GM19438 (cell line): ENCODE measurements around the gene CEP63.

Source experiments
- ATAC-seq: cut with Tn5 transposase; IDR thresholded peaks from one replicate; pipeline ENCODE4 v1.9.1; 2021; ENCODE audit warnings: low read depth; ENCODE audit not compliant: unreplicated experiment

The CEP63 gene

DNA sequence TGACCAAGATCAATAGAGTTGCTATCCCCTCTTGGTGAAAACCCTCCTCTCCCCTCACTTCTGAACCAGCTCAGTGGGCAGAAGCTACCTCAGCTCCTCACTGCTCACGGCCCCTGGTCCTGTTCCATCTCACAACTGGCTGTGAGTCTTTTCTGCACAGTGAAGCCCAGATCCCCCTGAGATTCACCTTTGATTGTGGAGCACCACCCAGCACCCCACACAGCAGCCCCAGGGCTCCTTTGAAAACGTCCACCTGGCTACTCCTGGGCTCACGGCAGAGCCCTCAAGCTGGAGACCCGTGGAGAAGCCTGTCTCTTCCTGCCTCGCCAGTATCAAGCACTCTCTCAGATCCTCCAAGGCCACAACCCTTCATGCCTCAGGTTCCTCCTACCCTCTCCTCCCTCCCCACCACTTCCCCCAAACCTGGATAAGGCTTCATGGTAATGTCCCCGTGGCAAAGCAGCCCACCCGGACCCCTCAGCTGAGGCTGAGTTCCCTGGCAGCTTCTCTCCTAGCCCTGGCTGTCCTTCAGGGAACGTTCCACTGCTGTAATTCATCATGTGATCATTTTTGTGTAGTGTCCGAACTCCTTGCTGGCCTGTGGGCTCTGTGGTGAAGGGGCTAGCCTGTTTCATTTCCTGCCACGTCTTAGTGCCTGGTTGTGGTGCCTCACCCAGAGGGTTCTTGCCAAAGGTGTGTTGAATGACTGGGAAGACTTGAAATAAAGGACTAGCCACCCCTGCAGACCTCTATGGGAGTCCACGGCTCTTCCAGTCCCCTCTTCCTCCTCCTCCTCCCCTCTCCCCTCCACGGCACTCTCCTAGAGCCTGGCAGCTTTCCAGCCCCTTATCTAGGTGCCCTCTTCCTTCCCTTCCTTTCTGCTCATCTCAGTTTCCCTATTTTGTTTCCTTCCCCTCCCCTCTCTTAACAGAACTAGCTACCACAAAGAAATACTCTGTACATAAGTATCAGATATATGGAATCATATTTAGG lies 120.5 kb downstream of the CEP63 start:
- no peak for ATAC-seq

DNA sequence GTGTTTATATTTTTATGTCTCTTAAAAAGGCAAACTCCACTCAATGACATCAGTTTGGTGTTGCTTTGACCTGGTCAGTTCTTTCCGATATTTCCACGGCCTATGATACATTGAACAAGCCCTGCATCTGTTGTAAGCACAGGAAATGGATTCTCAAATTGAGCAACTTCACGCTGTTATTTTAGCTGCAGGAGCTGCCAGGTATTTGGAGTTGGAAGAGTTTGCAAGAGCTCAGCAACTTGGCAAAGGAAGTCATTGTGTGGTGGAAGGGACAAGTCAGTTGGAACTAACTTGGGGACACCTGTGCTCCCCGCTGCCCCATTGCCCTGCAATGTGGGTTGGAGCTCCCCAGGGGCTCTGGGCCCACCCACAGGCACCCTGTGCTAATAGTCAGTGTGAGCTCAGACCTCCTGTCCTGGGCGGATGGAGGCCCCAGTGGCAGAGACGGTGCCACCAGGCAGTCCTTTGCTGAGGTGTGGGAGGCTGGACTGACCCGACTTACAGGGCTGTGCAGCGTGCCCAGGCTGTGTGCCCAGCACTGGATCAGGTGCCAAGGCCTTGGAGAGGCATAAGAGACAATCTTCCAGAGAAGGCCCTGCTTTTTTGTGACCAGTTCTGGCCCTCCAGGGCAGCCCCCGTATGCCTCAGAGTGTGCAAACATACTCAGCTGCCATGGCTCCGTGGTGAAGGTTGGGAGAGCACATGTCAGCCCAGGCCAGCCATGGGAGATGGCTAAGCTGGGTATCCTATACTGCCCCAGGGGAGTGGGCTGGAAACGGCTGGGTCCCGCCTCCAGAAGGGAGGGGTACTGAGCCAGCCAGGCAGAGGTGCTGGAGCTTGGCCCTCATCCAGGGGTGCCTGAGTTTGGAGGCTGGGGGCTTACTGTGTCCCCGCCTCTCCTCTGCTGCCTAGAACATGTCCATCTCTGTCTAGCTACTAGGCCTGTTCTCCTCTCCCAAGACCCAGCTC lies 121.5 kb downstream of the CEP63 start:
- no peak for ATAC-seq

DNA sequence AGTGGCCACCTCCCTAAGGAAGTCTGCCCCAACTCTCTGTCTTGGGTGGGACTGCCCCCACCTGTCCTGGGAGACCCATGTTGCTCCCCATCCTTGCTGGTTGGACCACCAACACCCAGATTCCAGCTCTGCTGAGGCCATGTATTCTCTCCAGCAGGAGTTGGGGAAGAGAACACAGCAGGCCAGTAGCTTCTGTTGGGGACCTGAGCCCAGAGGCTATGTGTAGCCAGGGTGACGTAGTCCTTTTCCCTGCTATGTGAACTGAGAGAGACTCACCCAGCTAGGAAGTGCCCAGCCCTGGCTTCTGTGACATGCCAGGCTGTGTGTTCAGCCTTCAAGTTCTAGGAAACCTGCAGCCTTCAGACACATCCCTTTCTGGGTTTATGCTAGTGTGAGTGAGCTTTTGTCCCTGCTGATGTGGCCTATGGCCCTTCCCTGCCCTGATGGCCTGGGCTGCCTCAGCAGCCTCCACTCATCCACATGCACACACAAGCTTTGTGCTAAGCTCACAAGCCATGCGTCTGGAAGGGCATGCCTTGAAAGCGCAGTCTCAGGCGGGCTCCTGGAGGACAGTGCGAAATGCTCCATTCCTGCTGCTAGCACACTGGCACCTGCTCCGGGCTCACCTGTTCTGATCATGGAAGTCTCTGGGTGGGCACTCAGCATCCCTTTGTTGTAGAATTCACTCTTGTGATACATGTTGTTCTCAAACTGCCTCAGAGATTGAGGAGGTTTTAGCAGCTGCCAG lies 122.3 kb downstream of the CEP63 start:
- no peak for ATAC-seq

DNA sequence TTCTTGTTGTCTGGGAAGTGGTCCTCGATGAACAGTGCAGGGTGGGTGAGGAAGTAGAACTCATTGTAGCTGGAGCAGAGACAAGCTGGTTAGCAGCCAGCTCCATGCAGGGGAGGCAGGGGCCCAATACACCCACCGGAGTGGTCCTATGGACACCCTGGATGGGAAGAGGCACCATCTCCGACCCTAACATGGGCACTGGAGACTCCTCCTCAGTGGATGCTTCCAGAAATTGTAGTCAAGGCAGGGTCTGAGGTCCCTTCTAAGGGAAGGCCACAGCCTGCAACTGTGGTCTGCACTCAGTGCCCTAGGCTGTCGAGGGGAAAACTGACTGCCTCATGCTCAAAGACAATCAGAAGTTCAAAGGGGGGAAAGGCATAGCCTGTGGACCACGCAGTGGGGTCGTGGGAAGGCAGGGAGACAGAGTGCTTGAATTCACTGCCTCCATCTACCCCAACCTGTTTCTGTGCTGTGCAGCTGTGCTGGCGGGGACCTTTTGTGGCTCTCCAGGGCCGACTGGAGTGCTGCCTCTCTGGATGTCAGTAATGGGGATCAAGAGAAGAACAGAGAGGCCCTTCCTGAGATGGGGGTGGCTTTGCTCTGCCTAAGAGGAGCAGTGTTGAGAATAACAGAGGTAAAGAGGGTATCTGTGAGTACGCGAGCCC lies 123.0 kb downstream of the CEP63 start:
- ATAC-seq: no peak

DNA sequence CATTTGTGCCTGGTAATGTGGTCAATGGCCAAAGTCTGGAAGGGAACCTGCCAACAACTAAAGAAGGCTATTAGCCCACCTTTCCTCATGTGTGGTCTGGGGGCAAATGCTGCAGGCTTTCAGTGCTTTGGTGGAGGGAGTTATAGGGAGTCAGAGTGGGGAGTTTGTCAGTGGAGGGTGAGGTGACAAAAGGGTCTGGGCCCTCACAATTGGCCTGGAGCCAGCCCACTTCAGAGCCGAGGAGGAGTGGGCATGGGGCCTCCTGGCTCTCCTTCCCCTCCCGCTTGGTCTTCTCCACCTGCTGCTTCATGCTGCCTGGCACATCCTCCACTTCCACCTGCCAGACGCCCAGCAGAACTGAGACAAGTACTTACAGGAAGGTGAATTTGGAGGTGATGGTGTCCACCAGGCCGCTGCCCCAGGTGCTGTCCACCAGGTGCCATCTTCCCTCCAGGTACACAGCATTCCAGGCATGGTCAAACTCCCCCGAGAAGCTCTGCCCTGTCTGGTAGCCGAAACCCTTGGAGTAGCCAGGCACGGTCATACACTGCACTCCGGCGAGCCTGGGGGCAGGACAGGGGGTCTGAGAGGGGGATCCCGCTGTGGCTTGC lies 124.1 kb downstream of the CEP63 start:
- no peak for ATAC-seq

DNA sequence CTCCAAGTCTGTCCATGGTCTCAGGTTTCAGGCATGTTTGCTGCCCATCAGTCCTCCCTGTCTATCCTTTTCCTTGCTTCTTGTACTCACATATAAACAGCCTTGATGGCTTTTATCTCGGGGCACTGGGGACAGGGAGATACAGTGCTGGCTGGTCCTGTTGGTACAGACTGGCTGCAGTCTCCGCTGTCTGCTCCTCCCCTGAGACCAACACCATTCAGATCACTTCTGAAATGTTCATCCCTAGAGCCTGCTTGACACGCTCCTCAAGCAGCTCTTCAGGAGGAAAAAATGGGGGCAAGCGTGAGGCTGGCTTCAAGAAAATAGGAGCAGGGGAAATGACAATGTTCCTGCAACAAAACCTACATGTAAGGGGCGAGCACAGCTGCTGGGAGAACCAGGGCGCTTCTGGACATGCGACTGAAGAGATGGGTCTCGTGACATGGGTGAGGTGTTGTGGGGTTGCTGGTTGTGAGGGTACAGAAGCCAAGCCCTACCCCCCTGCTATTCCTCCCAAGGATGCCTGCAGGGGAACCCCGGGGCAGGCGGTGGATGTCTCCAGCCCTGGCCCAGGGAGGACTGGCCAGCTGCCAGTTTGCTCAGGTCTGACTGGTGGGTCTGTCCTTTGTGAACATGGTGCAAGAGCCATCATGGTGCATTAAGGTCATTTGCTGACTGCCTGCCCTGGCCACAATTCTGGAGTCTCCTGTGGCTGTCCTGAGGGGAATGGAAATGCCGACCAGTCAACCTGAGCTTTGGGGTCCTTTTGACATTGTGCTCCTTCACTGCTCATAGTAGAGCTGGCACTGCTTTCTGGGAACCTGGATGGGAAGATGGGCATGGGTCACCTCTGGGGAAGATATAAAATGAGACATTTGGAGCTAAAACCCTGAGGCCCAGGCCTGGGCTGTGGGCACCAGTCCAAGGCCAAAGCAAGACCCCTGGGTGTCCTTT lies 124.9 kb downstream of the CEP63 start:
- no peak for ATAC-seq

DNA sequence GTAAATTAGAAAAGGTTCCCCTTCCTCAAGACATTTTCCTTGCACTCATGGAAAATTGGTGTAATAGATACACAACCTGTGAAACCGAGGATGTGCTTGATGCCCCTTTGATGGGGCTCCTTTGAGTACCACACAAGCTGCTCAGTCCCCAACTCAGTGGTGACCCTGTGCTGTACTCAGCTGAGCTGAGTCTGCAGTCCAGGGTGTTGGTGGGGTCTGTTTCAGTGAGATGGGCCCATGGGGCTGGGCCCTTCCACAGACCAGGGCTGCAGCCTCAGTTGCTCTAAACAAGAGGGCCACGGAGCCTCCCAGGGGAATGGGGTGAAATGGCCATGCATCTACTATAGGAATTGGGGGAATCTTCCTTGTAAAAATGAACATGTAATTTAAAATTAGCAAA lies 125.7 kb downstream of the CEP63 start:
- no peak for ATAC-seq

DNA sequence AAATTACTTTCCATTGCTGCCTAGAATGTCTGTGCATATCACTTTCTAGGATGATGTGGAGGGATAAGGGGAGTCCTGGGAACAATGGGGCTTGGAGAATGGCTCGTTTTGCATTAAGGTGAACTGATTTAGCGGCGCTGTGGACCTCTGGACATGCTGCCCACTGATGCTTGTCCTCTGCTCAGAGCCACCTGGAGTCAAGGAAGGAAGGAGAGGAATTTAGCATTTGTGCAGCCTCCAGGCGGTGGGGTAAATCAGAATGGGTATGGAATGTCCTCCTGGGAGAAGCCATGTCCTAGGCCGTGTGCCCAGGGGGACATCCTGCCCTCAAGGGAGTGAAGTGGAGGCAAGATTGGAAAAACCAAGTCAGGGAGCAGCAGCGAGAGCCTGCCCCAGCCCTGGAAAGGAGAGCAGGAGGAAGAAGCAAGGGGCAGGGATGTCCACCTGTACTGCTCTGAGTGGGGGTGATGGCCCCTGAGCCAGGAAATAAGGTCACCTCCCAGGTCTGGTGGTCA lies 127.2 kb downstream of the CEP63 start:
- ATAC-seq: no peak

DNA sequence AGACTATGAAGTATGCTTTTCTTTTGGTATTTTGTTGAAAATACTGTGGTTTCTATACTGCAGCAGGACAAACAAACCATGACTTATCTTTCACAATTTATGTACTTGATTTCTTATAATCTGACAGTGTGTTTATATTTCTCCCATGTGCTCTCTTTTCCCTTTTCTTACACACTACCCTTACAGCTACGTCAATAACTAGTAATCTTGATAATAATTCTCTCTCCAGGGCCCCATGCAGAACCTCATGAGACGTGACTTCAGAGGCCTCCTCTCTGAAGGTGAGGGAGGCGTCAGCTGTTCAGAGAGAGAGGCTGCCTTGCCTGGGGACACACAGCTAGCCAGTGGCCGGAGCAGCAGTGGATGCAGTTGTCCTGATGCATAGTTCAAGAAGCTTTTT lies 129.1 kb downstream of the CEP63 start:
- no peak for ATAC-seq

DNA sequence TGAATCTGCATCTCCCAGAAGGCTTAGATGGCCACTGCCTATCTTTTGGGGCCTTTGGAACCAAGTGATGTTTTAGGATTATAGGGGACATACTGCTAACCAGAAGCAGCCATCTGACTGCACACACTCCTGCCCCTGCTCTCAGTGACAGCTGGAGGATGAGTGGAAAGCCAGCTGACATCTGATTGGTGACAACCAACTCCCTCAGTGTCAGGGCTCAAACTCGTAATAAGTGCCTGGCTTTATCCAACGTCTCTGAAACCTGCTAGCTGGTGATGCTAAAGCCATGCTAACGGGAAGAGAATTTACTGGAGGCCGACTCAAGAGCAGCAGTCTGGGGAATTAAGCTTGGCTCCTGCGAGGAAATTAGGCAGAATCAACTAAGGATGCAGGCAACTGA lies 129.9 kb downstream of the CEP63 start:
- ATAC-seq: no peak

DNA sequence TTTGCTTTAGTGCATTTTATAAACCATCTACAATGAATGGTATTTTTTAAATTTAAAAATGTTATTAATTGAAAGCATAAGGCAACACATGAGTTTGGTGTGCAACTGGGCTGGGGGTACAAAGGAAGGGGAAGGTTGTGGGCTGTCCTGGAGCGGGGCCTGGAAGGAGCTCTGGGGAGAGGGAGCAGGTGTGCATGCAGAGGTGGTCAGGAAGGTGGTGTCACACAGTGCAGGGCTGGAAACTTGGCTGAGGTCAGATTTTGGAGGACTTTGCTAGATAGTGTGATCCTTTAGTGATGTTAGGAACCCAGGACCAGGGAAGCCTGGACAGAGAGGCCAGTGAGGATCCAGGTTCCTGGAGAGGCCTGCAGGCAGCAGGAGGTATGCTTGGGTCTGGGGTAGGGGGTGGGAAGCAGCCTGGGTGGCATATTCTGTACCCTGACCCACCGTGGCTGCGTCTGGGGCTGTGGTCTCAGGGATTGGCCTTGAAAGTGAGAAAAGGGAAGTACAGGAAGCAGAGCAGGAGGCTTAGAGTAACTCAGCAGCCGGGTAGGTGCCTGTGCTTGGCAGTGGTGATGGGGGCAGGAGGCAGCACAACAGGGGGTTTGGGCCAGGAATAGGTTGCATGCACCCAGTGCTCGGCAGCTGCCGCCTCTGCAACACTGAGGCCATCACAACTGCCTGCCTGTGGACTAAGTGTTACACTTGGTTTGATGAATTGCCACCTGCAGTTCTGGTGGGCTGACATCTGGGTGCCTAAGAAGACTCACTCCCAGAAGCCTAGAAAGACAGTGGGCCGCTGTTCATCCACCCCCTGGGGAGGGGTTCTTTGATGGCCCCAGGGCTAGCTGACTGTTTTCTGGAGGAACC lies 132.0 kb downstream of the CEP63 start:
- ATAC-seq: no peak

DNA sequence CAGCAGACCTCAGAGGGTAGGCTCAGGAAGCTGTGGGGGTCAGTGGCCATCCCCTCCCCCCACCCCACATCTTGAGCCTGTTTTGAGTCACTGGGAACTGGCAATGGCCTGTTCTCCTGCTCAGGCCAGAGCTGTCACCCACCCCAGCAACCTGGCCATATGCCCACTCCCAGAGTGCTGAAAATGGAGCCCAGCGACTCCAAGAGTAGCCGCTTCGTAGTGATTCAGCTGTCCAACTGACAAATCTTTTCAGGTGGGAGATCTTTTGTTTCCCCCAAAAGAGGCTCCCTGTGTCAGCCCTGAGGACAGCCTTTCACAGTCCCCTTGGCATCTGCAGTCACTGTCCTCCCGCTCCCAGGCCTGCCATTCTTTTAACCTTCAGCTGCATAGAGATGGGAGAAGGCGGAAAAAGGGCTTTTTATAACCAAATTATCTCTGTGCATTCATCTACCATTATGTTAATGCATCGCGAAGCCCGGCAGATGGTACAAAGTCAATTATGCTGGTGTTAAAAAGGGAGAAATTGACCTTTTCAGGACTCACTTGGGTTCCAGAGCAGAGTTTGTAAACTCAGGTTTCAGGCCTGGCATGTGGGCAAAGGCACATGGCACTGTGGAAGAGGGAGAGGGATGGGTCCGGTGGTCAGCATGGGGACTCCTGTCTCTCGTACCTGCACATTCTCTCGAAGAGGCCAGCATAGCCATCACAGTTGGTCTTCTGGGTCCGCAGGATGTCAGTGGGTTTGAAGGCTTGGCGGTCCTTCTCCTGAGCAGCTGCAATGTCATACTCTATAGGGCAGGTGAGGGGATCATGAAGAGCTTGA lies 132.8 kb downstream of the CEP63 start:
- ATAC-seq: no peak

DNA sequence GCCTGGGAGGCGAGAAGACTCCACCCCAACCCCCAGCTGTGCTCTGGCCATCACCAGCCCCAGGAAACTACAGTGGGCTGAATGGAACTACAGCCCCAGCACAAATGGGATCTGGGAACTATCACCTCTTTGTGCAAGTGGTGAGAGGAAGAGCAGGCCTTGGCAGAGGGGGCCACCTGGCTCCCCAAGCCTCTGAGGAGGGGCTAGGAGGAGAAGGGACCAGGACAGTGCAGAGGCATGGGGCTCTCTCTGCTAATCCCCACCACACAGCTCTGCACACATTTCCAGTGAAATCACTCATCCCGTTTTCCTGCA lies 133.4 kb downstream of the CEP63 start:
- no peak for ATAC-seq

DNA sequence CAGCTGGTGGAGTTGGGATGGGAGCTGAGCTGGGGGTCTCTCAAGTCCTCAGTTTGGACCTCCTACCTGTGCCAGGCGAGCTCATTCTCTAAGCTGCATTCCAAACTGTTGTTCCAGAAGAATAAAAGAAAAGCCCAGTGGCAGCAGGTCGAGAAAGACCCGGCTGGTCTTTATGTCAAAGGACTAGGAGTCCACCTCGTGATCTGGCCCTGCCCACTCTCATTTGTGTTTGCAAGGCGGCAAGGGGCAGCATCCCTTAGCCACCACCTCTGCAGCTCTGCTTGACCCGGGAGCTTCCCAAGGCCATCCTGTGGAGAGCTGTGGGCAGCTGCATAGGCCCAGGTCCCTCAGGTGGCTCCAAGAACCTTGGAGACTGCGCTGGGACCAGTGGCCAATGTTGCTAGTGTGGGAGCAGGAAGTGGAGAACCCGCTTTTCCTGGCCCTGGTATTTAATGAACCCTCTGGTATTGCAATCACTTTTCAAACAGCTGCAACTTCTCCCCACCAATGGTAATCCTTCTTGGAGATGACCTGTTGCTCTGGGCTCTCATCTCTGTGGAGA lies 134.1 kb downstream of the CEP63 start:
- ATAC-seq: no peak

DNA sequence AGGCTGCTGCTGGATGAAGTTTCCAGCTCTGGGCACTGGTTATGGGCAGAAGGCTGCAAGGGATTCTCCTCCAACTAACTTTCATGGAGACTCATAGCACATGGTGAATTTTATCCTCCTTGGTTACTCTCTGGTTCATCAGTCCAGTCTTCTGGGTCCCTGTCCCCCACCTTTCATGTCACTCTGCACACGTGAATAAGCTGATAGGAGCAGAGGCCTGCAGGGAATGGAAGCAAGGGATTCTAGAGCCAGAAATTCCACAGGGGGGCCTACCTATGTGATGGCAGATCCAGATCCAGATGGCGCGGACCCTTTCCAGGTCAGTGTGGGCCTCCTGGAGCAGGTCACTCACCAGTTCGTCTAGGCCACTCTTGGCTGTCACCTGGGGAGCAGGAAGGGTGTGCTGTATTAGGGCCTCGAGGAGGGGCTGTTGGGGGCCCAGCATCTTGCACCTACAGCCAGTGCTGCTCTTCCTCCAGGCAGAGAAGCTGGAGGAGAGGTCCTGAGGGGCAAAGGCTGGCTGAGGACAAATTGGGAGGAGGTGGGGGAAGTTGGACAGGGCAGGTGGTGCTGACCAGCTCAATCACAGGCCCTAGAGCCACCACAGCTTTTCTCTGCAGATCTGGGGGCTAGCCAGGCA lies 134.7 kb downstream of the CEP63 start:
- ATAC-seq: no peak

DNA sequence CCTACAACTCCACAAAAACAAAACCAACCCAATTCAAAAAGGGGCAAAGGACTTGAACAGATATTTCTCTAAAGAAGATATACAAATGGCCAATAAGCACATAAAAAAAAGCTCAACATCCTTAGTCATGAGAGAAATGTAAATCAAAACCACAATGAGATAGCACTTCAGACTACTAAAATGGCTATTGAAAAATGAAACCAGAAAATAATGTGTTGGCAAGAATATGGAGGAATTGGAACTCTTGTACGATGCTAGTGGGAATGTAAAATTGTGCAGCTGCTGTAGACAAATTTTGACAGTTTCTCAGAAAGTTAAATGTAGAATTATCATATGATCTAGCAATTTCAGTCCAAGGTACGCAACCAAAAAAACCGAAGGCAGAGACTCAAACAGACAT lies 136.0 kb downstream of the CEP63 start:
- no peak for ATAC-seq
